Measurements from ENCODE around the gene ILKAP.
"Not testable (repeated sequence)": the region's sequence is repeated elsewhere in the genome, so short reads cannot be mapped to it uniquely, and the experiment has no call there.

Gene ILKAP

GRCh38 chr2:238187618-238188548 is 15.6 kb downstream of the ILKAP start:
- no peak for DNase-seq

DNA sequence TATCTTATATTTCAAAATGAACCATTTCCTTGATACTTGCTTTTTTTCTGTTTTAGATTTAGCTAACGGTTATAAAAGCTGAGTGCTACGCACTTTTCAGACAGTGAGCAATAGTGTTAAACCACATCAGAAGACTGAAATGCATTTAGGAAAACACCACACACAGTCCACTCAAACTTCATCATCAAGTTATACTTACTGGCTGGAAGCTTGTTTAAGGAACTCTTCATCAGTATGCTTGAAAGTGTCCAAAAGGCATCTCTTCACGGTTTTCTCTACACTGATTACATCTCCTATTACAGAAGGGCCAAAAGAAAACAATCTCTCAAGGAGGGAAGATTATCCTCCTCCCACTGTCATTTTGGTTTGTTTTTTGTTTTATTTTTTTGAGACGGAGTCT is 19.7 kb downstream of the ILKAP start:
- no peak for DNase-seq

DNA sequence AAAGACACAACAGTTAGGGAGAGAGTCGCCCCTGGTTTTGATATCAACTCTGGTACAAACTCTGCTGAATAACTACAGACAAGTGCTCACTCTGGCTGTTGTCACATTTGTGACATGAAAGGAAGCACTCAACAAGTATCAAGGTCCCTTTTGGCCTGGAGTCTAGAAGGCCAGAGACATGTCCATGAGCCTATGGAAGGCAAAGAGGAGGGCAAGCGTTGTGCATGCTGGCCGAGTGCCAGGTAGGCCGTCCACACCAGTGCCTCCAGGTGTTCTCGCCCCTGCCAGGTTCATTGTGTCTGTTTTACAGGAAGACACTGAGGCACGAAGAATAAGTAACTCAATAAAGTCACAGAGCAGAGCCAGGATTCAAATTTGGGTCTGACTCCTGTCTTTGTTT is 21.1 kb downstream of the ILKAP start:
- DNase-seq: no peak

- no peak for DNase-seq
Observed at GRCh38 chr2:238180554-238180953, 22.9 kb downstream of the ILKAP start.

DNA sequence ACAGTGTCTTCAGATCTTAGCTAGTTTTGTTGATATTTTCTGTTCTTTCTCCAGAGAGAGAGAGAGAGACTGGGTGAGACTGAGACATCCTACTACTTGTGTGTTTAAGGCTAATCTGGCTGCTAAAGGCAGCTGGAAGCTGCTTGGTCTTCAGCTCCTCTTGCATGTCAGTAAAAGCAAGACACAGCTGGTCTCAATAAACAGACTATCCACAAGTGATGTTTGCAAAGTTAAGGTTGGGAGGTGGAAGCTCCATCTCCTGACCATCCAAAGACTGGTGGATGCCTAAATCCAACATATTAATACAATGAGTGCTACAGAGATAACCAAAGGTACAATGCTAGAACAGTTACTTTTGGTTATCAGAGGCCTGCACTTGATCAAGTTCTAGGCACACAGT is 26.9 kb downstream of the ILKAP start:
- DNase-seq: no peak

GRCh38 chr2:238174701-238175100 is 28.8 kb downstream of the ILKAP start:
- no peak for DNase-seq

DNA sequence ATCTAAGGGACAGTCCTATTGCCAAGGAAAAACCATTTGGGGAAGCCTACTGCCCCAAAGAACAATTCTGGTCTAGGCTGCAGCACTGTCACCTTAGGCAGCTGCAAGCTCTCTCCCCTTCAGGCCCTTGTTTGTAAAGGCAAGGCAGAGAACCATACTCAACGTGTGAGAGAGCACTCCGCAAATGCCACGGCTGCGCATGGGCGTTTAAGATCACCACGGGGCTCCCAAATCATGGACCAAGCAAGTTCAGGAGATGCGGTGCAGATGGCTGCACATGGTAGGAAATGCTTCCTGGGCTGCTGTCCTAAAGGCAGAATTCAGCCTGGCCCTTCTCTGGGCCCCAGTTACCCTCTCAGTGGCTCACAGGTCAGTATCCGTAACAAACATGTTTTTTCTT is 29.2 kb downstream of the ILKAP start:
- no peak for DNase-seq

- DNase-seq: no peak
Observed at GRCh38 chr2:238173692-238174091, 29.8 kb downstream of the ILKAP start.

DNA sequence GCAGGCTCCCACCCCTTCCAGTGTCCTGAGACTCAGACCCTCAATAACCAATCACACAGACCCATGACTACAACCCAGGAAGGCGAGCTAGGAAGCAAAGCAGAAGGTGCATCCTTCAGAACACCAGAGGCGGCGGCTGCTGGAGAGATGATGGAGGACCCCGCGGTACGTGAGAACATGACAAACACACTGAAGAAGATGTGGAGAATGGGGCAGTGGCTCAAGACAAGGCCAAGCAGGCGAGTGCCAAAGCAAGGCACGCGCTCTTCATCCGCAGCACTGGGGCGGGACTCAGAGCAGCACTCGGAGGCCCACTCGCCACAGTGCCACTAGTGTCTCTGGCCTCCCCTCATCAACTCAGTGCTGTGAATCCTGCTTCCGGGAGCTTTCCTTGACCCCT is 31.1 kb downstream of the ILKAP start:
- no peak for DNase-seq

DNA sequence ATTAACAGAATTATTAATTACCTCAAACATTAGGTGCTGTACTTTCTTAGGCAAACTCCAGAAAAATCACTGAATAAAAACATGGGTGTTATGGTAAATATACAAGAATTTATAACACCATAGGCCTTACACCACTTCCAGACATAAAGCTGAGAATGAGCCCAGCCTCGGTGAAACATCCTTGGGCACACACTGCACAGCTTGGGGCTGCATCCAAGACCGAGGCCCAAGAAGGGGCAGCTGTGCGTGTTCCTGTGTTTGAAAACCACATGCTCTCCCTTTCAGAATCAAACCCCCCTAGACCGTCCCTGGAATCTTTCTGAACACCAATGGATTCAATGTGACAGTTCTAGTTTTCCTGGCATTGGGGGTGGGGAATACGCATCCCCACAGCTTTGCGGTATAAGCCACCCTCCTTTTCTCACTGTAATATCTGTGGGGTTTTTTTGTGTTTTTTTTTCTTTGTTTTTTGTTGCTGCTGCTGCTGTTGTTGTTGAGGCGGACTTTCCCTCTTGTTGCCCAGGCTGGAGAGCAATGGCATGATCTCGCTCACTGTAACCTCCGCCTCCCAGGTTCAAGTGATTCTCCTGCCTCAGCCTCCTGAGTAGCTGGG is 31.8 kb downstream of the ILKAP start:
- DNase-seq: no peak

DNA sequence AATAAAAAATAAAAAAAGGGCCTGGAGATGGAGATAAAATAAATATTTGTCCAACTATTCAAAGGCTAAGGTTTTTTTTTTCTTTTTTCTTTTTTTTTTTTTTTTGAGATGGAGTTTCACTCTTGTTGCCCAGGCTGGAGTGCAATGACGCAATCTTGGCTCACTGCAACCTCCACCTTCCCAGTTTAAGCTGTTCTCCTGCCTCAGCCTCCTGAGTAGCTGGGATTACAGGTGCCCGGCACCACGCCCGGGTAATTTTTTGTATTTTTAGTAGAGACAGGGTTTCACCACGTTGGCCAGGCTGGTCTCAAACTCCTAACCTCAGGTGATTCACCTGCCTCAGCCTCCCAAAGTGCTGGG is 32.4 kb downstream of the ILKAP start:
- DNase-seq: not testable (repeated sequence)

DNA sequence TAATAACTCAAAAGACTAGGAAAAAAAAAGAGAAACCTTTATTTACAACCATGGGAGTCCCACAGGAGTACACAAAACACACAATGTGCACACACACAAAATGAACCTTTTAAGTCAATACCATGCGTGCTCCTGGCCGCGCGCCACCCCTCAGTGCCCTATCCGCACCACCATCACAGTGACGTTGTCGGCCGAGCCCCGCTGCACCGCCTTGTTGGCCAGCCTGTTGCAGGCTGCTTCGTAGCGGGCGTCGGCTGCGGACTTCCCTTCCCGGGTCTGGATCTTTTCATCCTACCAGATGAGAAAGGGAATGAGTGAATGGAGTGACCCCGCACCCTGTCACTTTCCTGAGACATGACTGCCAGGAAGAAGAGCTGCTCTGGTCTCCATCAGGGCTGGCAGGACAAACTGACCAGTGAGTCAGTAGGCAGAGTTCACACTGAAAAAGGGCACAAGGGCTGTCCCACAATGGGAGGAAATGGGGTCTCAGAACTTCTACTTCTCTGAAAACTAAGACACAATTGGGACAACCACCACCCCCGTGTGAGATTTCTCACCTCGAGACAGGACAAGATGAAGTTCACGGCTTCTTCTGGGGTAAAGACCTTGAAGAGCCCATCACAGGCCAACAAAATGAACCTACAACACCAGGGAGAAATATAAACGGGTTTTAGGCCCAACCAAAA is 33.0 kb downstream of the ILKAP start:
- DNase-seq: no peak

- DNase-seq: no peak
Observed at GRCh38 chr2:238169708-238170251, 33.7 kb downstream of the ILKAP start.

GRCh38 chr2:238169048-238169707 is 34.3 kb downstream of the ILKAP start:
- no peak for DNase-seq

DNA sequence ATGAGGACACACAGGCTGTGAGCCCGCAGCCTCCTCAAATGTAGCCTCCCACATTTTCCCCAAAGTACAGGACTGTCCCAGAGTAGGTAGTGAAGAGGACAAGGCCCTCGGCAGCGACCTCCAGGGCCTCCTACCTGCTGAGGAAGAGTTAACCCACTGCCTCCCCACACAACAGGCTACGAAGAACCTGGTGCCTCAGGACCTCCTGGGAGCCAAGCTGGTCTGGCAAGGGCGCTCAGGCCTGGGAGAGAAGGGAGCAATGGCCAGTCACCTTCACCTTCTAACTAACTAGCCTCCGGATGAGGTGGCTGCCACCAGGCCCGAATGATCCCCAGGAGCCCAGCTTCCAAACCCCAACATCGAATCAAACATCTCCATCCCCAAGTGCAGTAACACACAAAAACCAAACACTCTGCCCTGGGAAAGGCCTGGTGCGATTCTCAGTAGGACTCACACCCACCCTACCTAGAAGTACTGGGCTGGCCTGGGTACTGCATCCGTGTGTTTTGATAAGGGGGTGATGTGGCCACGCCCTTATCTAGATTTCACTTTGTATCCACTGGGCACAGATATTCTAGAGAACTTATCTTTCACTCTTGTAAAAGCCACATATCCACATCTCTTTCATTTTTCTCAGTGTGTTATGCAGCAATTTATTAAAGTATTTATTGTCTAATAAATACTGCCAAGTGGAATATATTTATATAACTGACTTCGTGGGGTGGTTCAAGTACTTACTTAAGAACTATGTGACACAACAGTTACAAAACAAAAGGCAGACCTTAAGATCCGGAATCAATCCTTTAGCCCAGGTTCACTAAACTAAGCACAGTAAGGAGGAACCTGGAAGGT is 35.1 kb downstream of the ILKAP start:
- DNase-seq: no peak

- no peak for DNase-seq
Observed at GRCh38 chr2:238167761-238168160, 35.7 kb downstream of the ILKAP start.

DNA sequence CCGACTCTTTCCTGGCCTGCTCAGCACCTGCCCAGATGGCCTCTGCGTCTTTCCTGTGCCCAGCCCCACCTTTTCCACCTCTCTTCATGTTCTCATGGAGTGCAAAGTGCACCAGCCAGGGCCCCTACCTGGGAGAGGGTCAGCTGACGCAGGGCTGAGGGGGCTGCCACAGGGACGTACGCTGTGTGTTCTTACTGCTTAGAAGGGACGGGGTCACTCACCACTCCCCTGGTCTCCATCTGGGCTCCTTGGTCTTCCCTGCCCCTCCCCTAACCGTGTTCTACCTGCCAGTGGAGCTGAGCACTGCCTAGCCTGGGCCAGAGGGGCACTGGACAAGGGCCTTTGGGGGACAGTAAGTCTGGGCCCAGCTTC is 36.2 kb downstream of the ILKAP start:
- no peak for DNase-seq

GRCh38 chr2:238166391-238167343 is 36.8 kb downstream of the ILKAP start:
- DNase-seq: no peak

- no peak for DNase-seq
Observed at GRCh38 chr2:238165288-238165921, 38.1 kb downstream of the ILKAP start.

DNA sequence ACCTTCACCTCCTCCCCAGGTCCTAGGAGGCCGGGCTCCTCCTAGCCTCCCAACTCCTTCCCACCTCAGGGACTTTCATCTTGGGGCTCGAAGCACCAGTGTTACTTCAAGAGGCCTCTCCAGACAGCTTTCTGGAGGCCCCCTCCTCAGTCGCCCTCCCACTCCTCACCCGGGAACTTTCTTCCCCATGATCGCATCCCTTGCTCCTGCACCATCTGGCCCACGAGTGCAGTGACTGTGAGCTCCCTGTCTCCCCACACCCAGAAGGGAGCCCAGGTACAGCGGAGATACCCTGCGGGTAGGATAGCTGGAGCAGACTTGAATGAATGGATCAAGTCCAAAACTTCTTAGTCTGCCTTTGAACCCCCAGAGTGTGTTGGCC is 38.6 kb downstream of the ILKAP start:
- no peak for DNase-seq
